Stimulated activated CD8-positive, alpha-beta memory T cell treated with anti-CD3 and anti-CD28 coated beads, Interleukin-15, amount 100 ng/mL, for 24 hours (primary cell): ENCODE measurements around the gene KLHL14.
"Not testable (repeated sequence)": the region's sequence is repeated elsewhere in the genome, so short reads cannot be mapped to it uniquely, and the experiment has no call there.

ENCODE experiments used
- DNase-seq: peaks from one replicate; pipeline ENCODE4 v3.0.0-alpha.2; 2020; ENCODE audit warnings: low read depth

Gene KLHL14, protein sequence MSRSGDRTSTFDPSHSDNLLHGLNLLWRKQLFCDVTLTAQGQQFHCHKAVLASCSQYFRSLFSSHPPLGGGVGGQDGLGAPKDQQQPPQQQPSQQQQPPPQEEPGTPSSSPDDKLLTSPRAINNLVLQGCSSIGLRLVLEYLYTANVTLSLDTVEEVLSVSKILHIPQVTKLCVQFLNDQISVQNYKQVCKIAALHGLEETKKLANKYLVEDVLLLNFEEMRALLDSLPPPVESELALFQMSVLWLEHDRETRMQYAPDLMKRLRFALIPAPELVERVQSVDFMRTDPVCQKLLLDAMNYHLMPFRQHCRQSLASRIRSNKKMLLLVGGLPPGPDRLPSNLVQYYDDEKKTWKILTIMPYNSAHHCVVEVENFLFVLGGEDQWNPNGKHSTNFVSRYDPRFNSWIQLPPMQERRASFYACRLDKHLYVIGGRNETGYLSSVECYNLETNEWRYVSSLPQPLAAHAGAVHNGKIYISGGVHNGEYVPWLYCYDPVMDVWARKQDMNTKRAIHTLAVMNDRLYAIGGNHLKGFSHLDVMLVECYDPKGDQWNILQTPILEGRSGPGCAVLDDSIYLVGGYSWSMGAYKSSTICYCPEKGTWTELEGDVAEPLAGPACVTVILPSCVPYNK

DNA sequence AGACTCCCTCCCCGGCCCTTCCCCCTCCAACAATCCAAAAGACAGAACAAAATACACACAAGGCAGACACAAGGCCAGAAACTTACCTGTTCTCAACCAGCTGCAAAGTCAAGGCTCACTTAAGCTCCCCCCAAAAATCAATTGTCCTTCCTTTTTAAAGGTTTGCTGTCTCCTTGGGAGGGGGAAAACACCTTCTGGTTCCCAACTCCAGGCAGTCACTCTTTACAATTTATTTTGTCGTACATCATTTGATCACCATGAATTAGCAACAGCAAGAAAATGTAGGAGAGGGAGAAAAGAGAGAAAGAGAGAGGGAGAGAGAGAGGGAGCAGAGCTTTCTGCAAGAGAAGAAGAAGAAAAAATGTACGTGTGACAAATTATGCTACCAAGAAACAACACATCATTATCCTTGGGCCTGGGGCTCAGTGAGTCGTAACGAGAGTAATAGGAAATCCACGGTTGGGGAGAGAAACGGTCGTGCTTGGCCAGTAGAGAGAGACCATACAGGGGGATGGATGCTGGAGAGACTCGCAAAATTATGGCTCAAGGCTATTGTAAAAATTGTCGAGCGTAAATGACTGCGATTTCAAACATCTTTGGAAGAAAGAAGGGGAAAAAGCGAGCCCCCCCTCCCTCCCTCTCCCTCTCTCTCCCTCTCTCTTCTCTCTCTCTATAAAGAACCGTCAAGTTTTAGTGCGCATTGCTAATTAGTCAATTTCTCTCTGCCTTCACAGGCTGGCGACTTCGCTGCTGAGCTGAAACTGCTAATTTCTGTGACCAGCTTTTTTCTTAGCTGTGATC, at the start of gene KLHL14:
TSS of gene KLHL14 (minus strand) at position 443 of the 801 bp plus-strand sequence. CDS start 2,432 bp downstream, outside the sequence.
- no peak for DNase-seq

DNA sequence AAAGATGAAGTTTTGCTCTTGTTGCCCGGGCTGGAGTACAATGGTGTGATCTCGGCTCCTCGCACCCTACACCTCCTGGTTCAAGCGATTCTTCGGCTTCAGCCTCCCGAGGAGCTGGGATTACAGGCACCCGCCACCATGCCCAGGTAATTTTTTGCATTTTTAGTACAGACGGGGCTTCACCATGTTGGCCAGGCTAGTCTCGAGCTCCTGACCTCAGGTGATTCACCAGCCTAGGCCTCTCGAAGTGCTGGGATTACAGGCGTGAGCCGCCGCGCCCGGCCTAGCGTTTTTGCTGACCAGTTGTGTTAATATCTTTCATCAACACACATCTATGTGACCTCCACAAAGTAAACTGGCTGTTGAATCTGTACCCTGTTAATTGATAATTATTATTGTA, 49.4 kb upstream of the KLHL14 start:
- DNase-seq: no peak

DNA sequence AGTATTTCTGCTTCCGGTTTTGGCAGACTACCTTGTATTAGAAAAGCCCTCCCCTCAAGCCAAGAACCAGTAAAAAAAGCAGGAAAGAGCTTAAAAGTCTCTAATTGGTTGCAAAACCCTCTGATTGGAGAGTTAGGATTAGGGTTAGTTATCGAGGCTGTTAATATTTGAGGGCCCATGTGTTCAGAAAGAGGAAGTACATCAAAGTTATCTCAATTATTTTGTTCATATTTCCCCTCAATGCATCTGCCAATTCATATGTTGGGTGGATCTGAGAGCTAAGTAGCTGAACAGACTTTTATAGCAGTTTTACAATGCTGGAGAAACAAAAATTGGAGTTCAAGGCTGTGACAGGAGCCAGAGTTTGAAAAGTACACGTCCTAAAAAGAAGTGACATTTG, 43.1 kb upstream of the KLHL14 start:
- no peak for DNase-seq

DNA sequence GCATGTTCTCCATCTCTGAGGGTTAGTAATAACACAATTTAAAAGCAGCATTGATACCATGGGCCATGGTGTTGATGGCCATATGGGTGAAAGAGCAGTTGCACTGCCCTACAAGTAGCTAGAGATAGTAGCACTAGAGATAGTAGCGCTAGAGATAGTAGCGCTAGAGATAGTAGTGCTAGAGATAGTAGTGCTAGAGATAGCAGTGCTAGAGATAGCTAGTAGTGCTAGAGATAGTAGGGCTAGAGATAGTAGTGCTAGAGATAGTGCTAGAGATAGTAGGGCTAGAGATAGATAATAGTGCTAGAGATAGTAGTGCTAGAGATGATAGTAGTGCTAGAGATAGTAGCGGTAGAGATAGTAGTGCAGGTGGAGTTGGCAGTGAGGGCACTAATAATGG, 39.5 kb upstream of the KLHL14 start:
- no peak for DNase-seq

DNA sequence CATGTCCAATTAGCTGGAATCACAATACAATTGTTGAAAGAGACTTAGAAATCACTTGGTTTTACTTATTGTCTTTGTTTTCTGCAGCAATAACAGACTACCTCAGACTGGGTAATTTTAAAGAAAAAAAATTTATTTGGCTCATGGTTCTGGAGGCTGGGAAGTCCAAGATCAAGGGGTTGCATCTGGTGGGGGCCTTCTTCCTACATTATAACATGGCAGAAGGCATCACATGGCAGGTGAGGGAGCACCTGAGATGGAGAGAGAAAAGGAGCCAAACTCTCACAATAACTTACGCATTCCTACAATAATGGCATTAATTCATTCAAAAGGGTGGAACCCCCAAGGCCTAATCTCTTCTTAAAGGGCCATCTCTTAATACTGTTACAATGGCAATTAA, 37.5 kb upstream of the KLHL14 start:
- no peak for DNase-seq

DNA sequence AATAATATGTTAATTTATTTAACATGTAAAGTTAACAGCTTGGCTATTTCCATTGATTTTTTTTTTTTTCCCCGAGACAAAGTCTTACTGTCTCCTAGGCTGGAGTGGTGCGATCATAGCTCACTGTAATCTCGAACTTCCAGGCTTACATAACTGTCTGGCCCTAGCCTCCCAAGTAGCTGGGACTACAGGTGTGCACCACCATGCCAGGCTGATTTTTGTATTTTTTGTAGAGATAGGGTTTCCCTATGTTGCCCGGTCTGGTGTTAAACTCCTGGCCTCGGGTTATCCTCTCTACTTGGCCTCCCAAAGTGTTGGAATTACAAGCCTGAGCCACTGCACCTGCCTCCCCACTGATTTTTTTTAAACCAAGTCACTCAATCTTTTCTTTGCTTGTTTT, 32.5 kb upstream of the KLHL14 start:
- DNase-seq: no peak

DNA sequence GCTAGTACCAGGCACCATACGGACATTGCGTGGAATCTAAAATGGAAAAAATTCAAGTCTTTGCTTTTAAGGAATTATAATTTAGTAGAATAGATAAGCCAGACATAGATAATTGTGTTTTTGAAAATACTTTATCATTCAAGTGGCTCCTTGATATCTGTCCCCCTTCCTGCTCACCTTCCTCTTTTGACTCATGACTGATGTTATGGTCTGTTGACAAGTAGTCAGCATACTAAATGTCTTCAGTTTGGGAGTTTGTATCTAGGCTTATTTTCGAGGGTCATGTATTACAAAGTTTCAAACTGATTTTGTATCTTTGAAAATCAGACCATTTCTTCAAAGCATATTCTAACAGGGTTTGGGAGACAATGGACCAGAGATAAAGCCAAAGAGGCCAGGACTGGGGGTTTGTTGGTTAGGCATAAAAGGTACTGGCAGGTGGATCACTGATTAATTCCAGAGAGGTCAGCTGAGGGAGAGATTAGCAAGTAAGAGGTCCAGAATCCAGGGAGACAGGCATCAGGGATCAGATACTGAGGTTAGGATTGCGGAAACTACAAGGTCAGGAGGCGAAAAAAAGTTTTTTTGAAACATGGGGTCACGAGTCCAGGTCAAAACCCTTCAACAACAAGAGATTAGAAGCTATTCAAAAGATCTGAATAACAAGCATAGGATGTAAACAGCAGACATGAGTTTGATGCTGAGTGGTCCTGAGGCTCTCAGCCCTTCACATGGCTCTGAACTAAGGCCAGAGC, 31.5 kb upstream of the KLHL14 start:
- no peak for DNase-seq

DNA sequence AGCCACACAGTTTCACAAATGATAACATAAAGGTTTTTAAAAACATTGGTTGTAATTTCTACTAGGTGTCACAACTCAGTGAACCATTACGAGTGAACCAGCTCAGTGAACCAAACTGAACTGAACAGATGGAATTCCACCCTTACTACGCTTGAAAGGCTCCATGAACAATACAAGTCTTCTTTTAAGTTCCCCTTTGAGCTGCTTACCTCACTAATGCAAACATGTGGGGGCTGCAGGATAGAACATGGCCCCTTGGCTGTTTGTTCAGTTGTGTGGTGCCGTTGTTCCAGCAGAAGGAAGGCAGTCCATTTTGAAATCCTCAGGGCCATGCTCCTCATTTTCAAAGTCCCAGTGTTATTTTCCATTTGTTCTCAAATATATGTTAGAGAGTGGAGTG, 30.7 kb upstream of the KLHL14 start:
- DNase-seq: no peak

DNA sequence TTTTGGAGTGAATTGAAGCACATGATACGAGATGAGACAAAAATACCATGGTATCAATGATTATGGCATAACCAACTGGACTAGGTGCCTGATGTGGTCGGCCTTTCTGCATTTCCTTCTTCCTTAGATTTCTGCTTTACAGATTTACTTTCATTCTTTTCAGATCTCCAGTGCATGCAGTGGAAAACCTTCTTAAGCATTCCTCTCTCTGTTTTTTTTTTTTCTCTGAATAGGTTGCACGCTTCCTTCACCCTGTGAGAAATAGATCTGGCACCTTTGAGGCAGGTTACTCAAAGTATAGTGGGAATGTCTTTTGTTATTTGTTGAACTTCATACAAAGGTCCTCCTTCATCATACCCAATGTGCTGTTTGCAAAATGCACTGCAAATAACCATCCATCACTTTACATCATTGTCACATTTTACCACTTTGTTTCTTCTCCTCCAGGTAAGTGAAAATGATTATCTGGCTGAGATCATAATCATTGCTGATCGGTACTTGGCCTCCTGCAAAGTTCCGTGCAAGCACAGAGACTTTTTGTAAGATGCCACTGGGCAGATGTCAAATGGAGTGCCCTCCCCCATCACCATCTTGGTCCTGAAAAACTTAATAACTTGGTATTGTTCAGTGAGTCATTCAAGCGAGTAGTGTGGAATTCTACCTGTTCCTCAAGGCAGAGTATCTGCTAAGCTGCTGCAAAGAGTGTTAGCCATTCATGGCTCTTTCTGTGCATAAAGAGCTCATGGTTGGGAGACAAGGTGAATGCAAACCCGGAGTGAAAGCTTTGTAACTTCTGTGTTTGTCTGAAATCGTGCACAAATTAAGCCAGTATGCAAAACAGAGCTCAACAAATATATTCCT, 30.0 kb upstream of the KLHL14 start:
- no peak for DNase-seq

DNA sequence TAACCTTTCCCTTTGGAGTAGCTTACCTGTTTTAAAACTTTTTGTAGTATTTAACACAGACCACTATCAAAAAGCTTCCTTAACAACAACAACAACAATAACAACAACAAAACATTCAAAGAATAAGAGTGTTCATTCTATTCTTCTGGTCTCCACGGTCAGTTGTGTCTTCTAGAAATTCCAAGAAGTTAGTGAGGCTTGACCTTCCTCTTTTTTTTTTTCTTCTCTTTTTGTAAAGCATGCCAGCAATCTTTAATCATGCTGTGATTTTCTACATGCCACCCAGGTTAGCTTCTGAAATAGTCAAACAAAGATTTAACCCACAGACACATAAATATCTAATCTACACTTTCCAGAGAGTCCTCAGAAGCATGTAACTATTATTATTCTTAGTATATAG, 28.4 kb upstream of the KLHL14 start:
- DNase-seq: no peak

DNA sequence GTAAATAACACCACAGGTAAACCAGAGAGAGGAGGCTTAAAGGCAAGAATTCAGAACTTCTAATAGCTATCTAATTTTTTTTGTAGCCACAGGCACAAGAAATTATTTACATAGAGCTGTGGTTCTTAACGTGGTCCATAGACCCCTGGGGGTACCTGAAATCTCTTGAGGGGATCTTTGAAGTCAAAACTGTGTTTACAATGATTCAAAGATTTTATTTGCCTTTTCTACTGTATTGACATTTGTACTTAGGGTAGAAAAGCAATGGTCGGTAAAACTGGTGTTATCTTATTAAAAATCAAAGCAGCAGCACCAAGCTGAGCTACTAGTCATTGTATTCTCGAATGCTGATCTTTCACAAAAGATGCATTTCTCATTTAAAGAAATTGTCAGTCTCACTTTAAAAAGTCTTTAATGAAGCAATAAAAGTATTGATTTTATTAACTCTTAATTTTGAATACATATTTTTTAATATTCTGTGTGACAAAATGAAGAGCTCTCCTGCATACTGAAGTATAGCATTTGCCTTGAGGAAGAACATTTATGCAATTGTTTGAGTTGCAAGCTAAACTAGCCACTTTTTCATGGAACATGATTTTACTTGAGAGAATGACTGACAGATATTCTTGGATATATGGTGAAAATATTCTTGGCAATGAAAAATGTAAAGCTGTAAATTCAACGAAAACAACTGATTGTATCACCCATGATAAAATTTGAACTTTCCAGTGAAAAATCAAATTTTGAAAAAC, 25.6 kb upstream of the KLHL14 start:
- DNase-seq: no peak

DNA sequence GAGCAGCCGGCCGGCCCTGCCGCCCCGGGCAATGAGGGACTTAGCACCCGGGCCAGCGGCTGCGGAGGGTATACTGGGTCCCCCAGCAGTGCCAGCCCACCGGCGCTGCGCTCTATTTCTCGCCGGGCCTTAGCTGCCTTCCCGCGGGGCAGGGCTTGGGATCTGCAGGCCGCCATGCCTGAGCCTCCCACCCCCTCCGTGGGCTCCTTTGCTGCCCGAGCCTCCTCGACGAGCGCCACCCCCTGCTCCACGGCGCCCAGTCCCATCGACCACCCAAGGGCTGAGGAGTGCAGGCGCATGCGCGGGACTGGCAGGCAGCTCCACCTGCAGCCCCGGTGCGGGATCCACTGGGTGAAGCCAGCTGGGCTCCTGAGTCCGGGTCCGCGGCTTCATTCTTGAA, 21.8 kb upstream of the KLHL14 start:
- not testable (repeated sequence) for DNase-seq

DNA sequence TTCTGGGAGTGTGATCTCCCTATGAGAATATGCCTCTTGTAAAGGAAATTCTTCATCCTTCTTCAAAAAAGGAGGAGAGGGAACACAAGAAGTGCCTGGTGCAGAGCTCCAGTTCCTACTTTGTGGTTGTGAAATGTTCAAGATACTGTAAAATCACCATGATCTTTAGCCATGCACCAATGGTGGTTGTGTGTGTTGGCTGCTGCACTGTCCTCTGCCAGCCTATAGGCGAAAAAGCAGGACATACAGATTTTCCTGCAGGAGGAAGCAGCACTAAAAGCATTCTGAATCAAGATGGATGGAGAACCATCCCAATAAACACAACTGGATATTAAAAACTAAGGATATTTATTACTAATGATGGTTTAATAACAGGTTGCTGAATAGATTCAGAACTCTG, 6.2 kb upstream of the KLHL14 start:
- DNase-seq: no peak

DNA sequence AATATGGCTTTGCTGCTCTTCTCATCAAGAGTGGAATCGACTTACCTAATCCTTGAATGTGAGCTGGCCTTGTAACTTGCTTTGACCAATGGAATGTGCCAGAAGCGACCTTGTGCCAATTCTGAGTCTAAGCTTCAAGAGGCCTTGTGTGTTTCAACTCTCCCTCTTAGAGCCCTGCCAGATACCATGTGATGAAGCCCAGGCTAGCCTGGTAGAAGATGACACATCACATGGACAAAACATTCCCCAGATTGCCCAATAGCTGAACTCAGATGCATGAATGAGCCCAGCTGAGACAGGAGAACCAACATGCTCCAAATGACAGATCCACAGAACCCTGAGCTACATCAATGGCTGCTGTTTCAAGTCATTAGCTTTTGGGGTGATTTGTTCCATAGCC, 4.2 kb upstream of the KLHL14 start:
- no peak for DNase-seq

DNA sequence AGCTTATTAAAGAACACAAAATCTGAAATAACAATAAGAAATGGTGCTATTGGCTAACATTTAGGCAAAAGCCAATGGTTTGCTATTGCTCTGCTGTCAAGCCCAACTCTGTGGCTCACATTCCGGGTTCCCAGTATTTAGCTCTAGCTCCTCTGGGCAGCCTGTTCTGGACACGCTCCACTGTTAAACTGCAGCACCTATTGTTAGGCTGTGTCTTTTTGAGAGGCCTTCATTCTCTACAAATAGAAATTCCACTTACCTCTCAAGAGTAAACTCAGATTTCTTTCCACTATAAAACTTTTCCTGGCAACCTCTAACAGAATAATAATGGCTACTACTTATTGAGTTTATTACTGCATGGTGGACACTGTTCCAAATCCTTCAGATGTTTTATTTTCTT, 3.7 kb upstream of the KLHL14 start:
- DNase-seq: no peak

DNA sequence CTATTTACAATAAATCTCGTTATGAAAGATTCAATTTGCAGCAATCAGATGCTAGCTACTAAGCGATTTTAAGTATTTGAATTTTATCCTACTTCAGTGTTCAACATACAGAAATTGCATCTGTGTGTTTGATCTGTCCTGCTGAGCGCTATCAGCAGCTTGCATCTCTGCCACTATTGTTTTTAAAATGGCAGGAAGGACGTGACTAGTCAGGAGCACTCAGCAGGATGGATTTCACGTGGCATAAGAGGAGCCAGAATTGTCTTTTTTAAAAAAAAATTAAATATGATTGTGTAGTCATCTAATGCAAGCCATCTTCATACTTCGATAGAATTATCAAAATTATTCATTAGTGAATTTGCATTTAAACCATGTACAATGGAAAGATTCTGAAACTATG, 2.8 kb upstream of the KLHL14 start:
- no peak for DNase-seq

DNA sequence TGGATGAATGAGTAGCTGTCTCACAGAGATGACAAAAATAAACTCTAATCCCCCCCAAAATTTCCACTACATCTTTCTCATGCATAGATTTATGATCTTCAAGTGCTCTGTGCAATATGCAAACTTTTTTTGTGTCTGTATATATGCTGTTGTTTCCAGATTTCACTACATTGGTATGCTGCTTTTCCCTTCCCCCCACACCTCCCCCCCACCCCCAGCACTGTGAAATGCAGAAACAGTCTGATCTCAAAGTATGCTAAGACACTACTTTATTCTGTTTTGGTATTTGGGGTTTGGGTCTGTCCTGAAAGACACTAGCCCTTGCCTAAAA, 524 bp upstream of the KLHL14 start:
- DNase-seq: no peak

DNA sequence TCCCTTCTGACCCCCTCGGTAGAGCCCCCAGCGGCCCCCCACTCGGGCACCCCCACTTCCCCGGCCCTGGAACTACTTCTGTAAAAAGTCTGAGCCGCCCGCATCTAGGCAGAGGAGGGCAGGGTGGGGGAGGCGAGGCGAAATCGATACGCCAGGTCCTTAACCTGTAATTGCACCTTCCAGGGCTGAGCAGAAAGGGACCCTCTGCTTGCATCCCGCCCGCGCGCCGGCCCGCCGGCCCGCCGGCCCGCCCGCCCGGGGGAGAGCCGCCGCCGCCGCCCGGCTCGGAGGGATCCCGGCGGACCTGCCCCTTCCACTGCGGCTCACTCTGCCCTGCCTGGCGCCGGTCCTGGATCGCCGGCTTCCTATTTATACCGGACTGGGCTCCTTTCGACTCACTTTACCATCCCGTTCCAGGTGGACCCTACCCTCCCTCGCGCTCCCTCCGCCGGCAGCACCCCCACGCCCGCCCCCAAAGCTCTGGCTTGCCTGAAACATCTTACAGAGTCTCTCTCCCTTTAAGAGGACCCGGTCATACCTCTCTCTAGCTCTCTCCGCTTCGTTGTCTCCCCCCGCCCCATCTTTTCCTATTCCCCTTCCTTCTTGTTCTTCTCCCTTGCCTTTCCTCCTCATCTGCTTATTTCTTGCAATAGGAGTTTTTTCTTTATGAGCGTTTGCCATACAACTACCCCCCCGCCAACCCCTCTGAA, 797 bp downstream of the KLHL14 start:
- no peak for DNase-seq

DNA sequence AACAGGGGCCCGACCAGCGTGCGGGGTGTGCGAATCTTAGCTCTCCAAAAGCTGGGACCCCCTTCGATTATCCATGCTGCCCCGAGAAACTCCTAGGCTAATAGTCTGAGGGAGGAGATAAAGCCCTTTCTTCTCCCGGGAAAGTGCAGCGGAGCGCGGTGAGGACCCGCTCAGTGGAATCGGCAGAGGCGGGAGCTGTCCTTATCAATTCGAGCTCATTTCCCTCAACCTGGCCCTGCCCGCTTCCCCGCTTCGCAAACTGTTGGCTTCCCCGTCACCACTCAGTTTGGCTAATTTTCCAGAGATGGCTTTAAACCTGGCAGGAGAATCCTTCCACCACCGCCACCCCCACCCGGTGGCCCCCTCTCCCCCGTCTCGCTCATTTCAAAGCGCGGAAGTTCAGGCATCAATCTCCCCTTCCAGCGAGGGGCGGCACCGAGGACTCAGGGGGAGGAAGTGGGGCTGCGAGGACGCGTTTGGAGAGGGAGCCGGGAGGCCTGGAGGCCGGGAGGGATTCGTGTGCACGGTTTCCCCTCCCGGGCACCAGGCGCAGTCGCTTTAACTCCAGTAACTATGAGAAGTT, 1.6 kb downstream of the KLHL14 start:
- DNase-seq: no peak
